C1 segment of cervical spinal cord (tissue), 14 donors: ENCODE measurements around the gene STOX1.
"Not testable (repeated sequence)": the region's sequence is repeated elsewhere in the genome, so short reads cannot be mapped to it uniquely, and the experiment has no call there.

Experiments
- DNase-seq, 14 donors: peaks; one replicate each; lab custom pipeline; 2025; lab: John Stamatoyannopoulos, UW

STOX1 gene

GRCh38 chr10:68829952-68830351, 2.6 kb downstream of the STOX1 start:
- no peak for DNase-seq

- DNase-seq: no peak
Observed at GRCh38 chr10:68831961-68832455, 4.7 kb downstream of the STOX1 start.

GRCh38 chr10:68832601-68833000, 5.3 kb downstream of the STOX1 start:
- DNase-seq: no peak

GRCh38 chr10:68837626-68838322, 10.4 kb downstream of the STOX1 start:
- DNase-seq: no peak

GRCh38 chr10:68840650-68841049, 13.3 kb downstream of the STOX1 start:
- not testable (repeated sequence) for DNase-seq

GRCh38 chr10:68848281-68848680, 20.9 kb downstream of the STOX1 start:
- no peak for DNase-seq

GRCh38 chr10:68848806-68849205, 21.5 kb downstream of the STOX1 start:
- no peak for DNase-seq

- DNase-seq: no peak
Observed at GRCh38 chr10:68856352-68856751, 29.0 kb downstream of the STOX1 start.

GRCh38 chr10:68857005-68857404, 29.7 kb downstream of the STOX1 start:
- DNase-seq: no peak

- no peak for DNase-seq
Observed at GRCh38 chr10:68861253-68861652, 33.9 kb downstream of the STOX1 start.

GRCh38 chr10:68864611-68865010, 37.3 kb downstream of the STOX1 start:
- DNase-seq: no peak

GRCh38 chr10:68868173-68868572, 40.8 kb downstream of the STOX1 start:
- DNase-seq: not testable (repeated sequence)

- no peak for DNase-seq
Observed at GRCh38 chr10:68869623-68870022, 42.3 kb downstream of the STOX1 start.

- DNase-seq: no peak
Observed at GRCh38 chr10:68870061-68870460, 42.7 kb downstream of the STOX1 start.

GRCh38 chr10:68870545-68871104, 43.3 kb downstream of the STOX1 start:
- no peak for DNase-seq

- DNase-seq: peak in 1 of 14 donors; percentile 7
Observed at GRCh38 chr10:68871105-68871711, 43.9 kb downstream of the STOX1 start.

- peak in 1 of 14 donors; percentile 4 for DNase-seq
Observed at GRCh38 chr10:68871731-68872342, 44.5 kb downstream of the STOX1 start.

- DNase-seq: no peak
Observed at GRCh38 chr10:68876246-68877138, 49.2 kb downstream of the STOX1 start.

GRCh38 chr10:68877482-68878110, 50.3 kb downstream of the STOX1 start:
- no peak for DNase-seq

GRCh38 chr10:68878496-68878895, 51.2 kb downstream of the STOX1 start:
- no peak for DNase-seq

GRCh38 chr10:68879628-68880027, 52.3 kb downstream of the STOX1 start:
- no peak for DNase-seq
